GM21717 (cell line): Measurements from ENCODE around the gene SH2B3.

Experiments used
- ATAC-seq: cut with Tn5 transposase; IDR thresholded peaks from one replicate; pipeline ENCODE4 v1.9.1; 2021; ENCODE audit warnings: mild to moderate bottlenecking, moderate library complexity; ENCODE audit not compliant: unreplicated experiment

SH2B3 gene

DNA sequence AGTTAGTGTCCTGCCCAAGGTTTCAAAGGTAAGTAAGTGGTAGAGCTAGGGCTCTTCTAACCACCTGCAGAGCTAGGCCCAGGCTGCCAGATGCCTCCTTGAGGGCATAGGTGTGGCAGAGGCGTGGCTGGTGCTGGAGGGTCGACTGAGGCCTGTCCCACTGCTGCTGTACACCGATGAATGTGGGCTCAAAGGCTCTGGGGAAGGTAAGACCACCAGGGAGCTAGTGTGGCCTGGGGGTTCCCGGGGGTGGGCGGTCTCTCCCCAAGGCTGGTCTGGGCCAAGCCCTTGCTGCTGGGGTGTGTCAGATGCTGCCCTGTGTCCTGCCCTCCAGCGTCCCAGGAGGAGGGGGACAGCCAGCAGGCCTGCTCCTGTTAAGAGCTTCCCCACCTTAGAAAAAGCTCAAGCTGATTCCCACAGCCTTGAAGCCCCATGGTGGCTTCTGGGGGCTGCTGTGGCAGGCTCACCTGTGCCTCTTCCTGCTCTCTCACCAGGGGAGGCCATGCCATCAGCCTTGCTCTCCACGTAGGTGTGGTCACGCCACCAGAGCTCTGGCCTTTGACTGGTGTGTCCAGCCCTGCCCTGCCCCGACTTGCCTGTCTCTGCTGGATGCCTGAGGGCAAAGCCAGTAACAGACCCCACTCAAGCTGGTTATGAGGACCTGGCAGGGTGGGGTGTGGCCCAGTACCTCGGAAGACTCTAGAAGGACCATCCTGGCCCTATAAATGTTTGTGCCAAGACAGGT, 36.8 kb downstream of the SH2B3 start:
- ATAC-seq = no peak

DNA sequence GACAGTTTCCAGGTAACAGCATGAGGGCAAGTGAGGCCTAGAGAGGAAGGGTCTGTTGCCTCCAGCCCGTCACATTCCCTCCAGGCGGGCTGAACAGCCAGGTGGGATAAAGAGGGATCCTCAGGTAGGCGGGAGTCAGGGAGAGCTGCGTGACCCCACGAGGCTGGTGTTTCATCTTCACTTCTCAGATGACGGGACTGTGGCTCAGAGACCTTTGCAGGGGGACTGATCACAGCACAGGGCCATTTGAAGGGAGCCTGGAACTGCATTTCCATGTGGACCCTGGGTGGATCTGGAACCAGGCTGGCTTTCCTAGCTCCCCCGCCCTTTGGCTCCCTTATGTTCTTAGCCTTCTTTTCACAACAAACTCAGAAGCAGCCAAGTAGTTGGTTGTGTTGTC, 37.4 kb downstream of the SH2B3 start:
- no peak for ATAC-seq

DNA sequence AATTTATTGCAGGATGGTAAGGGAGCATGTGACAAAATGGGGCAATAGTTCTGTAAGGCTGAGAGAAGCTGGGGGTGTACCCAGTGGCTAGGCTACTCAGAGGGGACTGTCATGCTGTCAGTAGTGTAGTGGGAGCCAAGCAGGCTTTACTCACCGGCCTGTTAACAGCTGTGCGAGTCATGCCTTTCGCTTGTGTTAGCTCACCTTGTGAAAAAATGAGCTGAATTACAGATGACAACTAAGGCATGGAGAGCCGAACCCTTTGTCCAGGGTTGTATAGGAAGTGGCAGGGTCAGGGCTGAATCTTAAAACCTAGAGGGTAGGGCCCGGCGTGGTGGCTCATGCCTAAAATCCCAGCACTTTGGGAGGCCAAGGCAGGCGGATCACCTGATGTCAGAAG, 37.9 kb downstream of the SH2B3 start:
- ATAC-seq = no peak

DNA sequence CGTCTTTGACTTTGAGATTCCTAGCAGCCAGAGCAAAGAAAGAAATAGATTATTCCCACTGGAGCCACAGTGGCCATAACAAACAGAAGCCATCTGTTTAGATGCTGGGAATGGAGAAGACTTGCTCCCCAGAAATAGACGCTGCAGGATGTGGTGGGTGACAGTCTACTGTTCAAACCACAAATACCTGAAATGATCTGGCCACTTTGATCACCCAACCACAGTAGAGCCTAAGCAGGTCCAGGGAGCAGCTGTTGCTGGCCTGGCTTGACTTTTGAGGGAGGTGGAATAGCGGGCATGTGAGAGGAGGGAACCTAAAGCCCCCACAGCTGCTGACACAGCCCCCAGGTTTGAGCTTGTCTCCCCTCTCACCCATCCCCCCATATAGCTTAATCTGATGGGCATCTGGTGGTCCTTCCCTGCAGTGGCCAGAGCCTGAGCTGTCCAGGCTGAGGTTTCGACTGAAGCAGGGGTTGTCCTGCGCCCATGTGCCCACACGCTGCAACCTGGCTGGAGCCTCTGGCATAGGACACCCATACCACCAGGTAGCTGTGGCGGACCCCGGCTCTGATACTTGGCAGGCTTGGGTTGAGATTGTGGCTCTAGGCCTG, 38.7 kb downstream of the SH2B3 start:
- ATAC-seq = peak; percentile 33

DNA sequence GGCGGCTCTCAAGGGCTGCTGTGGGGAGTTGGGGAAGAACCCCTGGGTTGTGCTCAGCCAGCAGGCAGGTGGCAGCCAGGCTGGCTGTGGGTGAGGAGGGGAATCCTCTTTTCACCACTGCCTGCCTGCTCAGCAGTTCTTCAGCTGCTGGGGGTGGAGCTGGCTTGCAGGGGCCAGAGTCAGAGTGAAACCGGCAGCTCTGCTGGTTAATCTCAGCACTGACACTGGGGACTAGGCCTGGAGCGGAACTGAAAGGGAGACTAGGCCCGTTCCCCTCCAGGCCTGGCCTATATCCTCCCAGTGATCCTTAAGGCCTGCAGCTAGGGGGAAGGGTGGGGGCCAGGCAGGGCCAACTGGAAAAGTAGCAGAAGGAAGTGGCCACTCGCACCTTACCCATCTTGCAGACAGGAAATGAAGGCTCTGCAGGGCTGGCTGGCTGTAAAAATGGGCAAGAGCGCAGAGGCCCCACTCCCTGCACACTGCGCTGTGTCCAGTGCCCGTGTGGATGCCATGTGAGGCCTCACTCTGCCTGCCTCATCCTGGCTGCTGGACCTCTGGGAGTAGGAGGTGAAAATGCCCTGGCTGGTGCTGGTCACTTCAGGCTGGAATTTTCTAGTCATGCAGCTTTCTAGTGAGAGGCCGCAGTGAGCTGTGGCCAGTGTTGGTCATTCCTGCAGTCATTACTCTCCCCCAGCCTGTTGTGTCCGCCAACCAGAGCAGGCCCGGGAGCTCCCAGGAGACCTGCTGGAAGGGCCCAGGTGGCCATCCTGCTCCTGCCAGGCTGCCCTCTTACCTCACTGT, 39.4 kb downstream of the SH2B3 start:
- ATAC-seq = peak; percentile 81

DNA sequence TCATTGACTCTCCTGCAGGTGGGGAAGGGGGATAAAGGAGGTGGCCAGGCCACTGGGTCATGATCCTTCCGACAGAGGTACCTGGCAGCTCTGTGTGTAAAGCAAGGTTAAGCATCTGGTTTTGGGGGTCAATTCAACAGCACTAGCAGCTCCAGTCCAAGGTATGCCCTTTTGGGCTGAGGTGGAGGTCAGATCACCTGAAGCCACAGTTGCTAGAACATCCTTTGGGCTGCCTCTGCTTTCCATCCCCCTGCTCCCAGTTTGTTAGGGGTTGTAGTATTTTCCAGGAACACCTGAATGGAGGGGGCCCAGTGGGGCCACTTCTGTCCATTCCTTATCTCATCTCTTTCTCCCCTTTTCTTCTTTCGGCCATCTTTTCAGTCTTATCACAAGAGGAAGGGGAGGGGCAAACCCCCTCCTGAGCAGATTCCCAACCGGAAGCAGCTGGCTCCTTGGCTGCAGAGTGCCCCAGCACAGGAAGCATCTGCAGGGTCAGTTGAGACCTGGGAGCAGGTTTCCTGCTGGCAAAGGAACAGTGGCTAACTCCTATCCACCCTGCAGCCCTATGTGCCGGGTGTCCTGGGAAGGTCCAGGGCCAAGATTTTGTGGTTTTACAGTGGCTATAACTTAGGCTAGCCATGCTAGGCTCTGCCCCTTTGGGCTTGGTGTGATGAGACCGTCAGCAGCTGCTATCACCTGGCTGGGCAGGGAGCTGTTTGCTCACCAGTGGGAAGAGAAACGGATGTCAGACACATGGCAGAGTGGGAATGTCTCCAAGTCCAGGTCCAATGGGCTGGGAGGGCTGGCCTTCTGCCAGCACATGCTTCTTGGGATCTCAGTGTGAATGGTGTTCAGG, 40.2 kb downstream of the SH2B3 start:
- no peak for ATAC-seq

DNA sequence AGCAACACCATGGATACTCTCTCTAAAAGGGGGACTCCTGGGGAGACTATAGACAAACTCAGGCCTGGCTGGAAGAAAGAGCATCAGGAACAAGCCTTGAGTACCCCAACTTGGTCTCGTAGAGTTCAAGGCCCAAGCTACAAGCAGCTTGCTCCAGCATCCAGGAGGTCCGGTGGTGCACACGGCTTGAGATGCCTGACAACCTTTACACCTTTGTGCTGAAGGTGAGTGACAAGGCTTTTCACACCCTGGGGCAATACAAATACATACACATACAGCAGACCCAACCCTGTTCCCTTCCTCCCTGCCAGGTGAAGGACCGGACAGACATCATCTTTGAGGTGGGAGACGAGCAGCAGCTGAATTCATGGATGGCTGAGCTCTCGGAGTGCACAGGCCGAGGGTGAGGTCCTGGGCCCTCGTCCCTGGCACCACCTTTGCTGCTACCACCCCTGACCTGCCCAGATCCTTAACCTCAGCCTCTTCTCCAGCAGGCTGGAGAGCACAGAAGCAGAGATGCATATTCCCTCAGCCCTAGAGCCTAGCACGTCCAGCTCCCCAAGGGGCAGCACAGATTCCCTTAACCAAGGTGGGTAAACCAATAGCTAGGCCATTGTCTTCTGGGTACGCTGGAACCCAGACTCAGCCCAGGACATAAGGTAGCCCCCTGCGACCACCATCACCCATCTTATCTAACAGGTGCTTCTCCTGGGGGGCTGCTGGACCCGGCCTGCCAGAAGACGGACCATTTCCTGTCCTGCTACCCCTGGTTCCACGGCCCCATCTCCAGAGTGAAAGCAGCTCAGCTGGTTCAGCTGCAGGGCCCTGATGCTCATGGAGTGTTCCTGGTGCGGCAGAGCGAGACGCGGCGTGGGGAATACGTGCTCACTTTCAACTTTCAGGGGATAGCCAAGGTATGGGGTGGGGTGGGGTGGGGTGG, 41.2 kb downstream of the SH2B3 start:
- no peak for ATAC-seq

DNA sequence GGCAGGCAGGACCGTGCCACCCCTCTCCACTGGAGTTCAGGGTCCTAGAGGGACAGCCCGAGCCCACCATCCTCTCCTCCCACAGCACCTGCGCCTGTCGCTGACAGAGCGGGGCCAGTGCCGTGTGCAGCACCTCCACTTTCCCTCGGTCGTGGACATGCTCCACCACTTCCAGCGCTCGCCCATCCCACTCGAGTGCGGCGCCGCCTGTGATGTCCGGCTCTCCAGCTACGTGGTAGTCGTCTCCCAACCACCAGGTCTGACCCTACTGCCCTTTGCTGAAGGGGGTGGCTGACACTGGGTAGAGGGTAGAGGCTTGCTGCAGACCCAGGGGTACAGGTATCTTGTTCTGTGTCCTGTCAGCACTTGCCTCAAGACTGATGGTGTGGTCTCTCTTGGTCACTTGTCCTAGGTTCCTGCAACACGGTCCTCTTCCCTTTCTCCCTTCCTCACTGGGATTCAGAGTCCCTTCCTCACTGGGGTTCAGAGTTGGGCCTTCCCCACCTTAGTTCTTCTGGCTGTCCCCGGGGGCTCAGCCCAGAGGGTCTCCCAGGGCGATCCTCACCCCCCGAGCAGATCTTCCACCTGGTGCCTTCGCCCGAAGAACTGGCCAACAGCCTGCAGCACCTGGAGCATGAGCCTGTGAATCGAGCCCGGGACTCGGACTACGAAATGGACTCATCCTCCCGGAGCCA, 42.0 kb downstream of the SH2B3 start:
- no peak for ATAC-seq

DNA sequence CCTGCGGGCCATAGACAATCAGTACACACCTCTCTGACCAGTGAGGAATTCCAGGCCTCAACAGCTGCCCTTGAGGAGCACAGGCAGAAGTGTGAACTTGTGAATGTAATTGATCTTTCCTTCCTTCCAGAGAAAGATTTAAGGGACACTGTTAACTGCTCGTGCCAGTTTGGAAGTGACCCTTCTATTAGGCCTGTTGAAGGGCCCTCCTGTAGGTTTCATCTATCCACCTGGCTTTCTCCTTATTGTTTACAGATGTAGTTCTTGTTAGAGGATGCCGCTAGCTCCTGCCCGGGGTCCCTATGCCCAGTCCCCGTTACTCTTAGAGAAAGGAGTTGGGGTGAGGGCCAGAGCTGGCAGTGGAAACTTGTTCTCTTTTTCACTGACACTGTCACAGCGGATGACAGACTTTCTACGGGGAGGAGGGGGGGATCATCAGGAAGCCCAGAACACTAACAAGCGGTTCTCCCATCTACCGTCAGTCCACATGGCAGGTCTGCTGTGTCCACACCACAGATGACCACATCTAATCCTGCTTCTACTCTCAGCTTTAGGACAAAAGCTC, 42.6 kb downstream of the SH2B3 start:
- ATAC-seq = no peak

DNA sequence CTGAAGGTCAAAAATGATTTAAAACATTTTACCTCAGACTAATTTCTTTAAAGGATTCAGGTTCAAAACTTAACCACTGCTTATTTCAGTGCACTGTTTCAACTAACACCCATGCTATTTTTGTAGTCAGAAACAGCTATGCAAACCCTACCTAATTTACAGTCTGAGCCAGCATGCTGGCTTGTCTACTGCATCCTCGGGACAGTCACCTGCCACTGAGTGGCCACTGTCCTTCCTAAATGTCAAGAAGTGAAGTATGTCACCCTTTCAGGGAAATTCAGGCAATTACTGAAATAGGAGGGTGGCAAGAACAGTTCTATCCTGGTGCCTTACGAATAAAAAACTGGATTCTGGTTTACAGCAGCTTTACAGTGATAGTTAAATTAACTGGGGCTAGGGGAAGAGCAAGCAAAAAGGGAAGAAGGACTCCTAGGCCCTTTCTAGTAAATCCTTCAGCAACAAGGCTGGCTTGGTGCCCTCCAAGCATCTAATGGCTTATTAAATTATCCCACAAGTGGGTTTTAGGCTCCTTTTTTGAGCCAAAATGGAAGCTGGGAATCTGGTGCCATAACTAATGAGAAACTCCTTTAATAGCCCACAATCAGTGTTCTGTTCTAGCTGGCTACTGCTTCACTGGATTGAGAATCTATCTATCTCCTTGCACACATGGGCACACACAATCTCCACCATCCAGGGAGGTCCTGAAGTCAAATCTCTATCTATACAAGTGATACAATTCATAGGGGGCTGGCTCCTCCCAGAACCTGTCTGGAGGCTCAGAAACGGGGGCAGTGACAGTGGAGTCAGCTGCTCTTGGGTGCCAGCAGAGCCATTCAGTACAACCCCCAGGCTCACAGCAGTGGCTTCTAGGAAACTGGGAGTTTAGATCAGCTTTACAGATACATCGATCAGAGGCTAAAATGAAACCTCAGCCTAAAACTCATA, 43.4 kb downstream of the SH2B3 start:
- ATAC-seq = no peak

DNA sequence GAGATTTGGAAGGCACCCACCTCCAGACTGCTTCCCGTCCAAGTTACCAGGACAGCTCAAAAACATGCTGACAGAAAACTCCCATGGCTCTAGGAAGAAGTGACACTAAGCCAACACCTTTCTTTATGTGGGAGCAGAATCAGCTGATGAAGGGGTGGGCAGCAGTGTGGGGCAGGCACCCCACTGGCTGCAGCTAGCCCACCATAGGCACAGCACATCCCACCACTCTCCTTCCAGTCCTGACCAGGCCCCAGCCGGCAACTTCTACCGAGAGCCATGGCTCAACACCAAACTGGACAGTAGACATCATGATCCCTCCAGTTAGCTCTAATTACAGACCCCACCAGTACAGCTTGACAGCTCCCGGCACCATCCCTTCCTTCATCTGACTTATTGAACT, 45.0 kb downstream of the SH2B3 start:
- ATAC-seq = no peak

DNA sequence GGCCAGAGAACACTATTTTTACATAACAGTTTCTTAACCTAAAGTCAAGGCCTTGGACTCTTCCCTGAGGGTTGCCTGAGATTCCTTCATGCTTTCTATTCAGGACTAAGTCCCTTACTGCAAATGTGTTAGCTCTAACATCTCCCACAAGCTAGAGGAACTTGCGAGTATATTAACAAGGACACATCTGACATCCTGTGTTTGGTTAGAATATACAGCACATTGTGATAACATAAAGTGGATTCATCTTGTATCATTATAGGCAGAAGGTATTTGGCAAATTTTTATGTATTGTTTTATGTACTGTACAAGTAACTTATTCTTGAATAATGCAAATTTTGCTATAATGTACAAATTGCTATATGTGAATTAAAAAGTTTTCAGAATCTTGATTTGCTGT, 45.5 kb downstream of the SH2B3 start:
- ATAC-seq = no peak

DNA sequence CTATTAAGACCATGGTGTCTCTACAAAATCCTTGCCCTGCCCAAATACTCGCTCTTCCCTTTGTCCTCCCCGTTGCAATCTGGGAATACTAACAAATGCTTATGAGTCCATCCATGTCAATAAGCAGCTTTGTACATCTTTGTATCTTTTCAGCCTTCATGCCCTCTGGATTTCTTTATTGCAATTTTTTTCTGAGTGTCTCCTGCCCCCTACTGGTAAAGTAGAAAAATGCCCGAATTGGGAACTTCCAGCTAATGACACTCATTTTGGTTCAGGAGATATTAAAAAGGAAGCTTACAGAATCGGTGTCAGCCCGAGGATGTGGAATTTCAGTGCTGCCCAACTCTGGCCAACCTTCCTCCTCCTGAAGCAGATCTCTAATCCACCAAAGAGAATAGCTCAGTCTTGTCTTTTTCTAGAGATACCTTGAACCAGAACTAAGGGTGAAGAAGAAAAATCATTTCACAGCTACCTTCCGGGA, 46.0 kb downstream of the SH2B3 start:
- ATAC-seq = no peak

DNA sequence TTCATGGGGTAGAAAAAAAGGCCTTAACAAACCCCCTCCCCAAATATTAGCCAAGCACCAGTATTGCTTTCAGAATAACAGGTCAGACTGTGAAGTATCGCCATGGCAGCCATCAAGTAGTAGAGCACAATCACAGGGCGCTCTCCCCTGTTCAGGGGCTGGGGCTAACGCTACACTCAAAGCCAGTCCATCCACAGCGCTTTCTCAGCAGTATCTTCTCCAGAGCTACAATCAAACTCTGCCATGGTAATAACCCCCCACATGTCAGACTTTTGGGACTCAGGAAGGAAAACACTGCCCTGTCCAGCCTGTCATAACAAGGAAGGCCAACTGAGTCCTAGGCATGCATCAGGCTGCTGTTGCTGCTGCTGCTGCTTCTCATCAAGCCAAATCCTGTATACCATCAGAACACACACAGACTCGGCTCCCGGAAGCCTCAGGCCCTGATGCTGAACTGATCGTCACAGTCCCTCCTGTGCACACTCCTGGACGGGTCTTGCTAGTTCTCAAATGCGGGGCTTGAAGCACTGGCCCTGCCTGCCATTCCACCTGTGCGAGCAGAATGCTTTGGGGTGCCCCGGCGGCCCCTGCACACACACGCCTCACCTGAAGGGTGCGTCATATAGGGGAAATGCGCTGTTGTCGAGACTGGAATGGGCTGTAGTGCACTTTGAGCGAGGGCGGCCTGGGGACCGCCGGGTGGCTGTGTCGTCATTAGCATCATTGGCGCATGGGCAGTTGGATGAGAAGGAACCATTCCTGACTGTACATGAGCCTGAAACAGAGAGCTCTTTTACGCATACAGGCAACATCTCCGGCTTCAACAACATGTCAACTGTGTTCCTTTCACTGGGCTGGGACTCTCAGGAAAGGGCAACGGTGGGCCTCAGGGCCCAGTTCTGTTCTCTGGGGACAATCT, 47.6 kb downstream of the SH2B3 start:
- no peak for ATAC-seq

DNA sequence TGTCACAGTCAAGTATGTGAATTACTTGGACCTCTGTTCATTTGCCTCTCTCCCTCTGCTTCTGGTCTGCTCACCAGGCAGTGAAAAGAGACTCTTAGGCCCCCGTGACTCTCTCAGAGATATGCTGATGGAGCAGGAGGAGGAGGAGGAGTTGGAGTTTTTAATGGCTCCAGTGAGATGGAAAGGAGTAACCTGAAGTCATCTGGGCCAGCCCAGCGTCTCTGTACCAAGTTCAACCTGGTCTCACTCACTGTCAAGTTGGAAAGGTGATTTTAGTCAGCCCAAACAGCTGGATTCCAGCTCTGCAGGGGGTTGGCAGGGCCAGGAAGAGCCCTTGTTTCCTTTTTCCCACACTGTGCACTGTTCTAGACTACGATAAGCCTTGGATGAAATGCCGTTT, 48.6 kb downstream of the SH2B3 start:
- ATAC-seq = no peak

DNA sequence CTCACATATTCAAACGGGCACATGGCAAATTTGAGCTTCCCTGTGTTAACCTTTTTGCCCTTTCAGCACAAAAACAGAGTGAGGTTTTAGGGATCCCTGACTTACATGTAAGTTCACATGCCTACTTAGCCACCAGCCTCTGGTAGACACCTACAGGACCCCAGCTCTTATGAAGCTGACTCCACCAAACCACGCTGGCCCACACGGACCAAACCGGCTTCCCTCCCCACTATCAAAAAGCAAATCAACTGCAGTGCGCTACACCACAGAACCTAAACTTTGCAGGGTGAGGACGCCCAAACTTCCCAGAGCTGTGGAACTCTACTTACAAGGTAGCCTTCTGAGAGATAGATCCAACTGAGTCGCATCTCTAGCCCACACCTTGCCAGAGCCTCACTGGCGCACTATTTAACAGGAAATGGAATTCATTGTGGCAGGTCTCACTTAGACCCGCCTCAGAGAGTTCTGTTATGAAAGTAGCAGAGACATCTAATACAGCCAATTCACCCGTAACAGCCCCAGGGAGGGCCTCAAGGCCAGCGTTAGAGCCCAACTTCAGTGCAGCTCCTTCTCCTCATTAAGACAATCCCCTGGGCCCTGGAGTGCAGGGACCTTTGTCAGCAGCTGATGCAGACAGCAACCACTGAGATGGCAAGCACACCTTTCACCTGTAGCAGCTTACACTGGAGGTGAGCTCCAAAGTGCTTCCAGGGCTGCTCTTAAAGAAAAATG, 49.2 kb downstream of the SH2B3 start:
- no peak for ATAC-seq
